Activated T-cell treated with anti-CD3 and anti-CD28 coated beads for 4 hours (primary cell): Measurements from ENCODE around the gene TRIM40.

ENCODE experiments used
- DNase-seq: peaks from one replicate; pipeline ENCODE4 v3.0.0-alpha.2; 2020

The TRIM40 gene

DNA sequence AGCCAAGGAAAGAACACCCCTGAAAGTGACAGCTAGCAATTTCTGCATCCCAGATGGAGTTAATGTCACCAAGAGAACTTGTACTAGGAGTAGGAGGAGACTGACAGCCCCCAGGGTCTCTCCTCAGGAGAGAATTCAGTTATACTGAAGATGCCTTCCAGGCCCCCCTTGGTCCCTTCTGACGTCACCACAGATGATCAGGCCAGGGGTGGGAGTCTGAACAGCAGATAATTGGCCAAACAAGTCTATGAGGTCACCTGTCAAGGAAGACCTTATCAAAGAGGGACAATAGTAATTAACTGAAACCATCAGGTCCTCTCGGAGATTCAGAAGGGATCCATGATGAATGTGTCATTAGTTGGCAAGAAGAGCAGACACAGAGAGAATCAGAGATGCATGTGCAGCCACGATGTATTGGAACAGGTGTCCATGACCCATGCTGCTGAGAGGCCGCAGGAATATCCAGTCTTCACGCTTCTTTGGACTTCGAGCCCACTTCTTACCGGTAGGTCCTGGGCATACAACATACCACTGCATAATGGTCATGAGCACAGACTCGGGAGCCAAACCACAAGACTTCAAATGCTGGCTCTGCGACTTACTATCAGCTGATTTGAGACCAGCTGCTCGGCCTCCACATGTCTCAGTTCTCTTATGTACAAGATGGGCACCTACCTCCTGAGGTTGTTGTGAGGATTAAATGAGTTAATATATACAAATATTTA lies 14.9 kb downstream of the TRIM40 start:
- DNase-seq: no peak

GRCh38 chr6:30151580-30151979 lies 15.6 kb downstream of the TRIM40 start:
- no peak for DNase-seq

DNA sequence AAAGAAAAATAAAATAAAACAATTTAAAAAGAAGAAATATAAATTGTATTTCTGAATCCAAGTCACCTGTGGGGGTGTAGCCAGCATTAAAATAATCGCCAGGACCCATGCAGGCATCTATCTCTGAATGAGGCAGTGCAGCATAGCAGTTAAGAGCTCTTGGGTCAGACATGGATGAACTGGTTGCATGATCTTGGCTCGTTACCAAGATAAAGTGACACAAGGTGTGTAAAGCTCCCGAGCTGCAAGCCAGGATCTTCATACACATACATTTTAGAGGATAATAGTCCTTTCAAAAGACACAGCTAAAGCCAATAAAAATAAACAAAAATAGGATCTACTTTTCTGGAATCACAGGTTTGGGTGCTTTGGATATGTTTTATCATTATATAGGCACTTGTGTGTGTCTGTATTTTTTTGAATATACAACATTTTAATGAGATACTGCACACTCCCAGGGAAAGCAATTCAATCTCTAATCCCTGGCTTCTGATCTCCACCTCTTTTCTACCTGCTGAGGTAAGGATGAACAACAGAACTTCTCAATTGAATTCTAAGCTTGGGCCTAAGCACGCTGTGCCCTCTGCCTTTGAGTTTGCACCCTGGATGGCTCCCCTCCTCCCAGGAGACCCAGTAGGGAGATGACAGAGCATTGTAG lies 16.2 kb downstream of the TRIM40 start:
- no peak for DNase-seq

GRCh38 chr6:30152910-30153610 lies 17.1 kb downstream of the TRIM40 start:
- DNase-seq: no peak

DNA sequence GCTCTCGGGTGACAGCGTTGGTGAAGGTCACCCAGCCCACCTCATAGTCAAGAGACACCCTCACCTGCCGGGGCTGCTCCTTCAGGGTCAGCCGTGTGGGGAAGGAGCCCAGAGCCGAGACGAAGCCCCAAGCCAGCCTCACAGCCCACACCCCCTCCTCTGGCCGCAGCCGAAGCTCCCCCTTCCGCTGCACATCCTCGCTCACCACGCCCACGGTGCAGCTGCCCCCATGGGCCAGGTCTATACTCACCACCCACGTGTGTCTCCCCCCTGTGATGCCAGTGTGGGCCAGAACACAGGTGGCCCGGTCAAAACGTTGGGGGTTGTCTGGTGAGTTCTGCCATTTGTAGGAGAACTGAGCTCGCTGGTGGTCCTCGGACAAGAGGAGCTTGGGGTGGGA lies 18.1 kb downstream of the TRIM40 start:
- DNase-seq: no peak

DNA sequence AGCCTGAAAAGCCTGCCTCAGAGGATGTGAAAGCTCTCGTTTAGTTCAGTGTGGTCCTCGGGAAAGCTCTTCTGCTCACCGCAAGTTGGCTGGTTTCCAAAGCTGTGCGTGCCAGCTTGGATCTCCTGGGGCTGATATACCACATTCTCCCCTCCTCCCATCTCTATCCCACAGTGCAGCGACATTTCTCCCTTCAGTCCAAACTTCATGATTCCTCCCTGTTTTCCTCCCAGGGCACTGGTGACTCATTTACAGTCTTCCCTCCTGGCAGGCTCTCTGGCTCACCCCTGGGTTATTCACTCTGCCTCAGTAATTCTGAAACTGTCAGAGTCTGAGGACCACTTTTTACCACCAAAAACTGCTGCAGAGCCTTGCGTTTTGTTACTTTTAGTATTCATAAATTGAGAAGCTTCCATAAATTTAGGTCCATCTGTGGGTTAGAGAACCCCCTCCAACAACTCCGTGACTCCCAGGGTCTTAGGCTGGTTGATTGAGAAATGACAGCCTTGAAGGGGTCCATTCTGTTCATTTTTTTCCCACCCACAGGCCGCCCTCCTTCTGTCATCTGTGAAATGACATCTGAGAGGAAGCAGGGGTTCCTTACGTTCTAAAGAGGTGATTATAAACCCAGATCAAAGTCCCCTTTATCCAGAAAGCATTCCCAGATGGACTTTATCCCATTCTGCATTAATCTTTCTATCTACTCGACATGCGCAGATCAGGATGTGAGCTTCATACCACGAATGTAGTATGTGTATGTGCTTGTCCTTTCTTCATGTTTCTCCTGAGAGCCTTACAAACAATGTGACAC lies 19.0 kb downstream of the TRIM40 start:
- no peak for DNase-seq

- no peak for DNase-seq
These were observed 19.8 kb downstream of the TRIM40 start for GRCh38 chr6:30155520-30156261.

DNA sequence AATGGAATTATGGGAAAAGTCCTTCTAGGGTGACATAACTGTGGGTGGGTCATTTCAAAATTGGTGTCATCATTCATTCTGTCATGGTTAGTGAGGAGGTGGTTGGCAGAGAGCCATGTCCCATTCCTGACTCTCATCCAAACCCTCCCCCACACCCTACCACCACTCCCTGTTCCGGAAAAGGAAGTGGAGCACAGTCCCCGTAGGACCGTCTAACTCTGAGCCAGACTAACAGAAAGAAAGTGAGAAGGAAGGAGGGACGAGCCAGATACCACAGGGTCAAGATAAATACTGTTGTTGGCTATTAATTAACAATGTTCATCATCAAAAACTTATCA lies 20.3 kb downstream of the TRIM40 start:
- DNase-seq: no peak

- no peak for DNase-seq
These were observed 20.8 kb downstream of the TRIM40 start for GRCh38 chr6:30156774-30157173.

GRCh38 chr6:30157581-30157980 lies 21.6 kb downstream of the TRIM40 start:
- DNase-seq: no peak

GRCh38 chr6:30157999-30158398 lies 22.1 kb downstream of the TRIM40 start:
- DNase-seq: no peak

GRCh38 chr6:30158475-30159040 lies 22.6 kb downstream of the TRIM40 start:
- DNase-seq: no peak

GRCh38 chr6:30160008-30160784 lies 24.3 kb downstream of the TRIM40 start:
- DNase-seq: no peak

- no peak for DNase-seq
These were observed 25.0 kb downstream of the TRIM40 start, which contains the start of gene TRIM10 for GRCh38 chr6:30160785-30161531. Gene TRIM10, minus strand, starts transcription at chr6:30161211. Its CDS starts 353 bp downstream, at chr6:30160858.

DNA sequence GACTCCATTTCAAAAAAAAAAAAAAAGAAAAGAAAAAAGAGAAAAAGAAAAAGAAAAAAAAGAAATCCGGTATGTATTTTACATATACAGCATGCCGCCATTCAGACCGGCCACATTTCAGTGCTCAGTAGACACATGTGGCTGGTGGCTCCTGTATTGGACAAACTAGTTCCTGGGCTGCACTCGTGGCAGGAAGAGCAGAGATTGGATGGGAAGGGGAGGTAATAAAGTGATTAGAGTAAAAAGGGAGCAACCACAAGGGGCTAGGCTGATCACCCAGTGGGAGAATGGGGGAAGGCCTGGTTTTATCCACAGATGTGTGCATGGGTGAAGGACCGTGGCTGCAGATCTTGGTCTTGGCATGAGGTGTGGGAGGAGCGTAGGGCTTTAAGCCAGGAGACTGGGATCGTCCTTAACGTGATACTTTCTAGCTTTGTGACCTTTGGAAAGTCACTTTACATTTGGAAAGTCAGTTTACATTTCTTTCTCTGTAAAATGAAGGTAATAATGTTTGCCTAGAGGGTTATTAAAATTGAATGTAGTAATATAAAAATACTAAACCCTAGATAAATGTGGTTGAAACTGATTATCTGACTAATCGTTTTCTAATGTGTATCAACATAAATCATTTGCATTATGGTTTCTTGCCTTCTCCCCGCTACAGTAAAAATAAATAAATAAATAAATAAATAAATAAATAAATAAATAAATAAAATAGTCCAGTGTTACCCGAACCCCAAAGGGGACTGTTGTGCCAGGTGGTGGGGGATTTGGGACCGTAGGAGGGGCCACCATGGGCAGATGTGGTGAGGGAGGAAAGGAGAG lies 26.5 kb downstream of the TRIM40 start:
- no peak for DNase-seq

DNA sequence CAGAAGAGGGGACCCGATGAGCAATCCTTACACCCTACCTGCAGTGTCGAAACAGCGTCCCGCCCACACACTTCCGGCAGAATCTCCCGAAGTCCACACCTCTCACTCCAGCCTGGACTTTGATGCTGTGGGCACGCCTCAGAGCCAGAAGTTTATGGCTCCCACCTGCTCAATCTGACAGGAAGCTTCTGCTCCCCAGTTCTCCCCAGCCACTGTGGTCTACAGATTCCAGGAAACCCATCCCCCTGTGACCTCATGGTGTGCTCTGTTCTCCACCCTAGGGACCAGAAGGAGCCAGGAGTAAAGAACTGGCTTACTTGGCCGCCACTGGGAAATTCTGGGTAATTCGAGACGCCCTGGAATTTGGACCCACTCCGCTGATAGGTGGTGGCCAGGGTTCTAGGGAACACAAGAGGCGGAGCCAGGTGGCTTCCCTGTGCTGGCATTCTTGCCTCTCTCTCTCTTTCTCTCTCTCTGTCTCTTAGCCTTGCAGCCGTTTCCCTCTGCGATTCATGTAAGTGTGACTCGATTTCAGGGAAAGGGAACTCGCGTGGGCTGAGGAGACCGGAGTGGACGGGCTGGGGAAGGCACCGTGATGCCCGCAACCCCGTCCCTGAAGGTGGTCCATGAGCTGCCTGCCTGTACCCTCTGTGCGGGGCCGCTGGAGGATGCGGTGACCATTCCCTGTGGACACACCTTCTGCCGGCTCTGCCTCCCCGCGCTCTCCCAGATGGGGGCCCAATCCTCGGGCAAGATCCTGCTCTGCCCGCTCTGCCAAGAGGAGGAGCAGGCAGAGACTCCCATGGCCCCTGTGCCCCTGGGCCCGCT lies 27.4 kb downstream of the TRIM40 start, which contains the start of gene TRIM15:
TRIM15 (plus strand) TSS at position 457 of the 828 bp plus-strand sequence; CDS start at position 596, 139 bp downstream.
- DNase-seq: peak; percentile 23

GRCh38 chr6:30163918-30164654 lies 28.1 kb downstream of the TRIM40 start:
- DNase-seq: no peak

- DNase-seq: no peak
These were observed 28.8 kb downstream of the TRIM40 start for GRCh38 chr6:30164714-30165113.
